ENCODE data around the gene LHCGR. TPM values are rescaled to one million over a fixed set of nuclear protein-coding genes. Genes with fewer than 3 reads are reported as not detected.

LHCGR gene
- total RNA-seq, 4 donors from 2014 or later: not detected

DNA sequence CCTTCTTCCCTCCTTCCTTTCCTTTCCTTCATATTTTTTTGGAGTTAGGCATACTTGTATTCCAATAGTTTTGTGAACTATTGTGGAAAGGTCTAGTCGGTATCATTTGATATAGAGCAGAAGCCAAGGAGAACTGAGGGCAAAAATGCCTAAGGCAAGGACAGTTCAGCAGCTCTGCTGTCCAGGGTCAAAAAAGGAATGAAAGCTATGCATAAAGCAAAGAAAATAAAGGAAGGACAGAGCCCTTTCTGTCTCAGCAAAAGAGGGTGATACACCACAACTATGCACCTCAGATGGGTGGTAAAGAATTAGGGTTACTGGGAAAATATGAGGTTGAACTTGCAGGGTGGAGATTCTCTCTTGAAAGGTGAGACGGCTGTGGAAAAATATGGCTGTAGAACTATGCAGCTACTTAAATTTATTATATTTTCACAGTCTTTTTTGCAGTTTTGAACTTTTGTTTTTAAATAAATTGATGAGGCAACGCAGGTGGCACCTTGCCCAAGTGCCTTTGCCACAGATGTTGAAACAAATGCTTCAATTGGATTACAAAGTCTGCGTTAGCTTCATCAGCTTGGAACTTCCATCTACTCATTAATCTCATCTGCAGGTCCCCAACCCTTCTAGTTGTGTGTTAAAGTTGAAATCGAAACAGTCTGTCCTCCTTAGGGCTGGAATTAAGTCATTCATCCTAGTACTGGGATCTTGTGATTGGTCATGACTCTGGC is 20.8 kb downstream of the LHCGR start:
- Histone ChIP-seq H3K27ac (no peak overlapping the region), H3K27me3 (no peaks in the 10 kb centered on the region), H3K4me1 (peaks cover 2% of the 10 kb centered on the region), H3K4me3 (no peak overlapping the region), H3K36me3 (no peaks in the 10 kb centered on the region), H3K9me3 (no peaks in the 10 kb centered on the region)
- no peak for DNase-seq (ENCODE audit: low spot score in 2 of 2)
- WGBS: 52% methylated on average over 5 of the region's 5 CpGs
- TF ChIP-seq, protein P1, sequence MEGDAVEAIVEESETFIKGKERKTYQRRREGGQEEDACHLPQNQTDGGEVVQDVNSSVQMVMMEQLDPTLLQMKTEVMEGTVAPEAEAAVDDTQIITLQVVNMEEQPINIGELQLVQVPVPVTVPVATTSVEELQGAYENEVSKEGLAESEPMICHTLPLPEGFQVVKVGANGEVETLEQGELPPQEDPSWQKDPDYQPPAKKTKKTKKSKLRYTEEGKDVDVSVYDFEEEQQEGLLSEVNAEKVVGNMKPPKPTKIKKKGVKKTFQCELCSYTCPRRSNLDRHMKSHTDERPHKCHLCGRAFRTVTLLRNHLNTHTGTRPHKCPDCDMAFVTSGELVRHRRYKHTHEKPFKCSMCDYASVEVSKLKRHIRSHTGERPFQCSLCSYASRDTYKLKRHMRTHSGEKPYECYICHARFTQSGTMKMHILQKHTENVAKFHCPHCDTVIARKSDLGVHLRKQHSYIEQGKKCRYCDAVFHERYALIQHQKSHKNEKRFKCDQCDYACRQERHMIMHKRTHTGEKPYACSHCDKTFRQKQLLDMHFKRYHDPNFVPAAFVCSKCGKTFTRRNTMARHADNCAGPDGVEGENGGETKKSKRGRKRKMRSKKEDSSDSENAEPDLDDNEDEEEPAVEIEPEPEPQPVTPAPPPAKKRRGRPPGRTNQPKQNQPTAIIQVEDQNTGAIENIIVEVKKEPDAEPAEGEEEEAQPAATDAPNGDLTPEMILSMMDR (IDR thresholded peaks at IDR 0.05): no peak
- TF ChIP-seq EP300 (IDR thresholded peaks at IDR 0.05): no peak
- no peak for TF ChIP-seq POLR2A (IDR thresholded peaks at IDR 0.05)

DNA sequence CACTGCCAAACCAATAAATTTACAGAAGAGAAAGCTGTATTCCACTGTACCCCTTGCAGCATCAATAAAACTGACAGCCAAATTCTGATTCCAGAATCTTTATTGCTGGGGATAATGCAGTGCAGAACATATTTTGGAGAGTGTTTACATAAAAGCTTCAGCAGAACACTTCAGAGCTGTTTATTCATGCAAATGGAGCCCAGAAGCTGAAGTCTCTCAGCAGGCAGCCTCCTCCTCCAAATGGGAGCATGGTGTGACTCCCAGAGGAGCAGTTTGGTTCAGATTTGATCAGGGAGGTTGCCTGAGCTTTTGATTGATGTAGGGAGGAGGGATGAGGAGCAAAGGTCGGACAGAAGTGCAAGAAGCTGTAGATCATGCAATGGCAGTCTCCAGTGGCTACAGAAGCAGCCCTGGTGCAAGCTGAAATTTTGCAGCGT is 22.4 kb downstream of the LHCGR start:
- Histone ChIP-seq H3K36me3 (no peaks in the 10 kb centered on the region), H3K4me1 (peaks cover 2% of the 10 kb centered on the region), H3K27ac (no peak overlapping the region), H3K4me3 (no peak overlapping the region), H3K9me3 (no peaks in the 10 kb centered on the region), H3K27me3 (no peaks in the 10 kb centered on the region)
- 9% methylated on average over 2 of the region's 2 CpGs for WGBS
- TF ChIP-seq, protein P1 (IDR thresholded peaks at IDR 0.05): no peak
- no peak for TF ChIP-seq POLR2AphosphoS5 (IDR thresholded peaks at IDR 0.05)
- TF ChIP-seq POLR2A (IDR thresholded peaks at IDR 0.05): no peak
- TF ChIP-seq EP300 (IDR thresholded peaks at IDR 0.05): no peak
- no peak for DNase-seq (ENCODE audit: low spot score in 2 of 2)

DNA sequence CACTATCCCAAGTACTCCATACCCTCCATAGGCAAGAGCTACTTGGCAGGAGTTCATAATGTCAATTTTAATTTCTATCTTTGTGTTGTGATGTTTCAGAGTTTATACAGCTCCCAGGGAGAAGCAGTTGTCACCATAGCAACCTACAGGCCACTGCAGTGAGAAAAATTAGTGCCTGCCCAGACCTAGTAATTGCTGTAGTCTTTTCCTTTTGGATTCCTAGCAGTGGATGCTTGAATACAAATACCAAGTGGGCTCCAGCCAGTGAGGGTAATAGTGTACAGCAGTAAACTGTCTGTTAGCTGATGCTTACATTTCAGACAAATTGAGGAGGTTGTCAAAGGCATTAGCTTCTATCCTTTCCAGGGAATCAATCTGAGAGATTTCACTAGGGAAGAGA is 26.7 kb downstream of the LHCGR start:
- Histone ChIP-seq H3K27me3 (no peaks in the 10 kb centered on the region), H3K4me3 (no peak overlapping the region), H3K36me3 (no peaks in the 10 kb centered on the region), H3K27ac (no peak overlapping the region), H3K4me1 (peaks cover 2% of the 10 kb centered on the region), H3K9me3 (no peaks in the 10 kb centered on the region)
- TF ChIP-seq, protein P1 (IDR thresholded peaks at IDR 0.05): no peak
- TF ChIP-seq POLR2AphosphoS5 (IDR thresholded peaks at IDR 0.05): no peak
- TF ChIP-seq POLR2A (IDR thresholded peaks at IDR 0.05): no peak
- TF ChIP-seq EP300 (IDR thresholded peaks at IDR 0.05): no peak
- no peak for DNase-seq (ENCODE audit: low spot score in 2 of 2)

DNA sequence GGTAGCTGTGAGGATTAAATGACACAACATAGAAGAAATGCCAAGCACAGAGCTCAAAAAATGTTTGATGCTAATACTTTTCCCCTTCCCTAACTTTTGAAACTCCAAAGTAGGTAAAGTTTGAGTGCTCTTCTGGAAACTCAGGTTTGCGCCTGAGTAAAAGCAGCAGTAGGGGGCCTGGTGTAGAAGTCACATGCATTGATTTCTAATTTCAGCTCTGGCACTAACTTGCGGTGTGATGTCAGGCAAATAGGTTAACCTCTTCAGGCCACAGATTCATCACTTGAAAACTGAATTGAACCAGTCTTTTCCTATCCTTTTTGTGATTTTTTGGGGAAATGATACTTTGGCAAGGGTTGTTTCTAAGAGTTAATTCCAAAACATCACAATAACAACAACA is 27.2 kb downstream of the LHCGR start:
- Histone ChIP-seq H3K4me3 (no peak overlapping the region), H3K36me3 (no peaks in the 10 kb centered on the region), H3K27ac (no peak overlapping the region), H3K4me1 (peaks cover under 1% of the 10 kb centered on the region), H3K9me3 (no peaks in the 10 kb centered on the region), H3K27me3 (no peaks in the 10 kb centered on the region)
- 89% methylated on average over 2 of the region's 2 CpGs for WGBS
- no peak for DNase-seq (ENCODE audit: low spot score in 2 of 2)
- TF ChIP-seq POLR2A (IDR thresholded peaks at IDR 0.05) (no peak), POLR2AphosphoS5 (IDR thresholded peaks at IDR 0.05) (no peak), EP300 (IDR thresholded peaks at IDR 0.05) (no peak)
- TF ChIP-seq, protein P1 (IDR thresholded peaks at IDR 0.05): no peak

DNA sequence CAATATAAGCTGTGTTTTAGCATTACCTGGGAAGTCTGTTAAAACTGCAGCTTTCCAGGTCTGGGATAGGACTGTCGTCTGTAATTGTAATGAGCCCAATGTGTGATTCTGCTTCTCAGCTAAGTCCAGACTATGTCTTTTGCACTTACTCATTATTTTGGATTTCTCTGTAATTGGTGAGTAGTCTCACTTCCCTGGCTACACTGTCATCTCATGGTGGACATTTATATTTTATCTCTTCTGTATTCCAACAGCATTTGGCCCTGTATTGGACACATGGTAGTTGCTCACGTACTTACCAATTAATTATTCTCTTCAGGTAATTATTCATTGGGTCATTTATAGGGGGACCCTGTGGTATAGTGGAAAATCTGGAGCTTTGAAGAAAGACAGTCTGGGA is 28.0 kb downstream of the LHCGR start:
- Histone ChIP-seq H3K36me3 (no peaks in the 10 kb centered on the region), H3K27ac (no peak overlapping the region), H3K9me3 (no peaks in the 10 kb centered on the region), H3K4me1 (no peaks in the 10 kb centered on the region), H3K27me3 (no peaks in the 10 kb centered on the region), H3K4me3 (no peak overlapping the region)
- 73% methylated on average over 2 of the region's 2 CpGs for WGBS
- TF ChIP-seq EP300 (IDR thresholded peaks at IDR 0.05) (no peak), POLR2A (IDR thresholded peaks at IDR 0.05) (no peak), POLR2AphosphoS5 (IDR thresholded peaks at IDR 0.05) (no peak)
- TF ChIP-seq, protein P1 (IDR thresholded peaks at IDR 0.05): no peak
- no peak for DNase-seq (ENCODE audit: low spot score in 2 of 2)
